Sigmoid colon (tissue), 4 donors: ENCODE results near the gene CENPVL3.

ENCODE experiments used
- POLR2A ChIP-seq, 2 donors: fragments of 450-650 bp; IDR thresholded peaks; one replicate each; pipeline ENCODE4 v1.6.1; 2016; ENCODE audit warnings: antibody characterized with exemption in 2 of 2, mild to moderate bottlenecking in 2 of 2, moderate library complexity in 2 of 2
- POLR2AphosphoS5 ChIP-seq, 4 donors: sonication (generic); formaldehyde crosslinking; IDR thresholded peaks; one replicate each; pipeline ENCODE4 v1.6.1; 2017; ENCODE audit warnings: antibody characterized with exemption in 4 of 4
- TF ChIP-seq, protein P1 (sequence below), 4 experiments: fragments of 450-650 bp in 3 of 4; fragments of 200-600 bp in 1 of 4; IDR thresholded peaks; one replicate each; pipeline ENCODE4 v1.5.1; 2016 to 2019; ENCODE audit warnings: antibody characterized with exemption in 4 of 4, mild to moderate bottlenecking in 3 of 4, moderate library complexity in 2 of 4

GRCh38 chrX:51606446-51606845 lies 12.3 kb downstream of the CENPVL3 start:
- TF ChIP-seq, protein P1, sequence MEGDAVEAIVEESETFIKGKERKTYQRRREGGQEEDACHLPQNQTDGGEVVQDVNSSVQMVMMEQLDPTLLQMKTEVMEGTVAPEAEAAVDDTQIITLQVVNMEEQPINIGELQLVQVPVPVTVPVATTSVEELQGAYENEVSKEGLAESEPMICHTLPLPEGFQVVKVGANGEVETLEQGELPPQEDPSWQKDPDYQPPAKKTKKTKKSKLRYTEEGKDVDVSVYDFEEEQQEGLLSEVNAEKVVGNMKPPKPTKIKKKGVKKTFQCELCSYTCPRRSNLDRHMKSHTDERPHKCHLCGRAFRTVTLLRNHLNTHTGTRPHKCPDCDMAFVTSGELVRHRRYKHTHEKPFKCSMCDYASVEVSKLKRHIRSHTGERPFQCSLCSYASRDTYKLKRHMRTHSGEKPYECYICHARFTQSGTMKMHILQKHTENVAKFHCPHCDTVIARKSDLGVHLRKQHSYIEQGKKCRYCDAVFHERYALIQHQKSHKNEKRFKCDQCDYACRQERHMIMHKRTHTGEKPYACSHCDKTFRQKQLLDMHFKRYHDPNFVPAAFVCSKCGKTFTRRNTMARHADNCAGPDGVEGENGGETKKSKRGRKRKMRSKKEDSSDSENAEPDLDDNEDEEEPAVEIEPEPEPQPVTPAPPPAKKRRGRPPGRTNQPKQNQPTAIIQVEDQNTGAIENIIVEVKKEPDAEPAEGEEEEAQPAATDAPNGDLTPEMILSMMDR (IDR thresholded peaks at IDR 0.05), result no peak
- no peak for TF ChIP-seq POLR2A (IDR thresholded peaks at IDR 0.05)
- TF ChIP-seq POLR2AphosphoS5 (IDR thresholded peaks at IDR 0.05), result no peak
